HepG2 (cell line): ENCODE measurements around the gene PAK6. TPM values are rescaled to one million over a fixed set of nuclear protein-coding genes. Genes with fewer than 3 reads are reported as not detected.

Source experiments
- BCL6 ChIP-seq: IDR thresholded peaks from 2 replicates; pipeline ENCODE4 v1.6.1; 2016; ENCODE audit warnings: missing genetic modification reagents, missing compliant biosample characterization
- HDAC1 ChIP-seq: sonication (generic); formaldehyde crosslinking; IDR thresholded peaks from 2 replicates; pipeline ENCODE4 v1.5.1; 2020; ENCODE audit warnings: mild to moderate bottlenecking, missing genetic modification reagents
- KDM2A ChIP-seq: sonication (generic); formaldehyde crosslinking; IDR thresholded peaks from 2 replicates; pipeline ENCODE4 v1.4.0; 2020; ENCODE audit warnings: low read depth, missing genetic modification reagents, borderline replicate concordance
- NFATC3 ChIP-seq: sonication (generic); formaldehyde crosslinking; IDR thresholded peaks from 2 replicates; pipeline ENCODE4 v1.5.1; 2020; ENCODE audit warnings: mild to moderate bottlenecking, missing genetic modification reagents
- RCOR2 ChIP-seq: IDR thresholded peaks from 2 replicates; pipeline ENCODE4 v1.6.1; 2016; ENCODE audit warnings: missing biosample characterization, missing genetic modification reagents
- REL ChIP-seq: sonication (generic); formaldehyde crosslinking; conservative IDR thresholded peaks from 2 replicates; pipeline ENCODE4 v1.8.0; 2022; ENCODE audit warnings: mild to moderate bottlenecking, missing genetic modification reagents, moderate library complexity
- RFX1 ChIP-seq: fragments of 450-650 bp; IDR thresholded peaks from 2 replicates; pipeline ENCODE4 v1.6.1; 2017
- RFXAP ChIP-seq: sonication (generic); formaldehyde crosslinking; IDR thresholded peaks from 2 replicates; pipeline ENCODE4 v1.4.0; 2020; ENCODE audit warnings: missing genetic modification reagents, borderline replicate concordance
- RXRA ChIP-seq: sonication (generic); formaldehyde crosslinking; IDR thresholded peaks from 2 replicates; pipeline ENCODE4 v1.5.1; 2020; ENCODE audit warnings: missing genetic modification reagents
- SRF ChIP-seq: IDR thresholded peaks from 2 replicates; pipeline ENCODE4 v1.6.1; 2011; ENCODE audit warnings: mild to moderate bottlenecking, low read depth, low read length, moderate library complexity
- SRSF4 ChIP-seq: fragments of 200-400 bp; formaldehyde crosslinking; IDR thresholded peaks from one replicate; pipeline ENCODE4 v1.6.1; 2018; ENCODE audit warnings: mild to moderate bottlenecking, low read depth, low read length, moderate library complexity; ENCODE audit not compliant: poor library complexity, severe bottlenecking
- TCF7 ChIP-seq: sonication (generic); IDR thresholded peaks from 2 replicates; pipeline ENCODE4 v1.6.1; 2016; ENCODE audit warnings: antibody characterized with exemption, low read depth
- THAP11 ChIP-seq: IDR thresholded peaks from 2 replicates; pipeline ENCODE4 v1.6.1; 2016; ENCODE audit warnings: missing biosample characterization, missing genetic modification reagents
- ZNF138 ChIP-seq: sonication (generic); formaldehyde crosslinking; IDR thresholded peaks from 2 replicates; pipeline ENCODE4 v1.5.0; 2020; ENCODE audit warnings: mild to moderate bottlenecking, low read depth, missing genetic modification reagents
- ZNF256 ChIP-seq: sonication (generic); formaldehyde crosslinking; conservative IDR thresholded peaks from 2 replicates; pipeline ENCODE4 v1.4.0; 2020; ENCODE audit warnings: missing genetic modification reagents
- ZNF260 ChIP-seq: sonication (generic); formaldehyde crosslinking; IDR thresholded peaks from 2 replicates; pipeline ENCODE4 v1.4.0; 2020; ENCODE audit warnings: missing genetic modification reagents, low read depth, mild to moderate bottlenecking, borderline replicate concordance
- ZNF331 ChIP-seq: sonication (generic); formaldehyde crosslinking; IDR thresholded peaks from 2 replicates; pipeline ENCODE4 v1.4.0; 2020; ENCODE audit warnings: missing genetic modification reagents
- ZNF382 ChIP-seq: sonication (generic); formaldehyde crosslinking; IDR thresholded peaks from 2 replicates; pipeline ENCODE4 v1.5.0; 2020; ENCODE audit warnings: missing genetic modification reagents, mild to moderate bottlenecking, borderline replicate concordance
- ZNF563 ChIP-seq: sonication (generic); formaldehyde crosslinking; IDR thresholded peaks from 2 replicates; pipeline ENCODE4 v1.8.0; 2022; ENCODE audit warnings: mild to moderate bottlenecking, moderate library complexity, missing genetic modification reagents
- ZNF564 ChIP-seq: sonication (generic); formaldehyde crosslinking; IDR thresholded peaks from 2 replicates; pipeline ENCODE4 v1.8.1; 2023; ENCODE audit warnings: mild to moderate bottlenecking, missing genetic modification reagents
- ZNF761 ChIP-seq: sonication (generic); formaldehyde crosslinking; conservative IDR thresholded peaks from 2 replicates; pipeline ENCODE4 v1.4.0; 2020; ENCODE audit warnings: mild to moderate bottlenecking, missing genetic modification reagents
- ZNF766 ChIP-seq: sonication (generic); formaldehyde crosslinking; IDR thresholded peaks from 2 replicates; pipeline ENCODE4 v1.5.0; 2020; ENCODE audit warnings: missing genetic modification reagents, borderline replicate concordance
- polyA plus RNA-seq, 8 experiments: library from polyadenylated mRNA; depleted of rRNA in 3 of 8; stranded (reverse) in 7 of 8; unstranded in 1 of 8; fragments of >200 nt; fragmentation: Illumina TruSeq in 4 of 8; extraction: Trizol in 4 of 8; gene quantifications; 2 replicates each; pipeline versions ENCODE4 v1.2.1 to v1.2.3, GENCODE V29; 2011 to 2016; ENCODE audit warnings: low read depth in 4 of 8, missing spikeins in 1 of 8, mixed read lengths in 1 of 8; ENCODE audit not compliant: insufficient read depth in 1 of 8
- total RNA-seq, 5 experiments: library from RNA; depleted of rRNA; stranded (reverse); fragments of >200 nt; fragmentation: Illumina TruSeq; extraction: Trizol; gene quantifications; 2 replicates each; pipeline ENCODE4 v1.2.3, GENCODE V29; 2016; ENCODE audit warnings: low read depth in 1 of 5
- TF ChIP-seq, protein P1 (sequence below): IDR thresholded peaks from 2 replicates; pipeline ENCODE4 v1.6.1; 2016; ENCODE audit warnings: low read depth, control low read depth
- TF ChIP-seq, protein P2 (sequence below): sonication (generic); formaldehyde crosslinking; IDR thresholded peaks from 2 replicates; pipeline ENCODE4 v1.4.0; 2020; ENCODE audit warnings: missing genetic modification reagents; ENCODE audit errors: not compliant biosample characterization
- TF ChIP-seq, protein P3 (sequence below): IDR thresholded peaks from 2 replicates; pipeline ENCODE4 v1.6.1; 2012; ENCODE audit warnings: low read depth, low read length, improper control_type of control experiment
- TF ChIP-seq, protein P4 (sequence below): IDR thresholded peaks from 2 replicates; pipeline ENCODE4 v1.6.1; 2016; ENCODE audit warnings: mild to moderate bottlenecking, missing biosample characterization, missing genetic modification reagents
- TF ChIP-seq, protein P5 (sequence below): IDR thresholded peaks from 2 replicates; pipeline ENCODE4 v1.6.1; 2016; ENCODE audit warnings: missing compliant biosample characterization, missing genetic modification reagents, borderline replicate concordance

PAK6 gene
- total and polyA plus RNA-seq, 2 of the 13 experiments (the other 11 are each of a cell fraction or from before 2014, with no cell fraction given), result 0.07 TPM; not detected in 1

DNA sequence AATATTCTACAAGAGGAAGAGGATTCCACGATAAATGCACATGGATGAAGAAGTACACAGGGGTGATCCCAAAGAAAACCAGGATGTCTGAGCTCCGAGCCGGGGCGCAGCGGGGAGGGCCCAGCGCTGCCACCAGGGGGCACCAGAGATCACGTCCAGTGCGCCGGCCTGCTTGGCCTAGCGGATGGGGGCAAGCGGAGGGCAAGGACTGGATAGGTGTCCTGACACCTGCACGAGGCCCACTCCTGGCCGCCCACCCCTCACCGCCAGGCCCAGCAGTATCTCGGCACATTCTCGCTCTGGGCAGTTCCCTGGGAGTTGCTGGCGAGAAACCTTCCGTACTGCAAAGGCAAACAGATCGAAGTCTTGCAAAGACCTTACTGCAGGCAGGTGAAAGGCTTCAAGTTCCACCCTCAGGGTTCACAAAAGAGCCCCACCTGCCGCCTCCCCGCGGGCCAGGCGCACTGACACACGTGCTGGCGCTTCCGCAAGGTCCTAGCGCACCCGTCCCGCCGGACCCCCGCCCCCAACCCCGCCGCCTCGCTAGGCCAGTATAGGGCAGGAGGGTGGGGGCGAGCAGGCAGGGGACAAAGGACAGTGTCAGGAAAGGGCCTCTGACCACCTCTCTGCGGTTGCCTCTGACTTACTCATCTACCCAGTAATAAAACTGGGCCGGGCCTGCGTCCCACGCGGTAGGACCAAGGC lies 40.7 kb downstream of the PAK6 start (continued):
- TF ChIP-seq, protein P1, sequence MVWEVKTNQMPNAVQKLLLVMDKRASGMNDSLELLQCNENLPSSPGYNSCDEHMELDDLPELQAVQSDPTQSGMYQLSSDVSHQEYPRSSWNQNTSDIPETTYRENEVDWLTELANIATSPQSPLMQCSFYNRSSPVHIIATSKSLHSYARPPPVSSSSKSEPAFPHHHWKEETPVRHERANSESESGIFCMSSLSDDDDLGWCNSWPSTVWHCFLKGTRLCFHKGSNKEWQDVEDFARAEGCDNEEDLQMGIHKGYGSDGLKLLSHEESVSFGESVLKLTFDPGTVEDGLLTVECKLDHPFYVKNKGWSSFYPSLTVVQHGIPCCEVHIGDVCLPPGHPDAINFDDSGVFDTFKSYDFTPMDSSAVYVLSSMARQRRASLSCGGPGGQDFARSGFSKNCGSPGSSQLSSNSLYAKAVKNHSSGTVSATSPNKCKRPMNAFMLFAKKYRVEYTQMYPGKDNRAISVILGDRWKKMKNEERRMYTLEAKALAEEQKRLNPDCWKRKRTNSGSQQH (CRISPR knock-in tag), result no peak
- TF ChIP-seq ZNF138 (CRISPR knock-in tag), result no peak; the same call in 1 of the 2 replicates
- TF ChIP-seq ZNF761 (CRISPR knock-in tag), result no peak
- TF ChIP-seq, protein P2, sequence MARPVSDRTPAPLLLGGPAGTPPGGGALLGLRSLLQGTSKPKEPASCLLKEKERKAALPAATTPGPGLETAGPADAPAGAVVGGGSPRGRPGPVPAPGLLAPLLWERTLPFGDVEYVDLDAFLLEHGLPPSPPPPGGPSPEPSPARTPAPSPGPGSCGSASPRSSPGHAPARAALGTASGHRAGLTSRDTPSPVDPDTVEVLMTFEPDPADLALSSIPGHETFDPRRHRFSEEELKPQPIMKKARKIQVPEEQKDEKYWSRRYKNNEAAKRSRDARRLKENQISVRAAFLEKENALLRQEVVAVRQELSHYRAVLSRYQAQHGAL (CRISPR knock-in tag), result no peak
- no peak for TF ChIP-seq ZNF331 (CRISPR knock-in tag)
- TF ChIP-seq ZNF563 (CRISPR knock-in tag), result no peak; the same call in 1 of the 2 replicates
- no peak for TF ChIP-seq RFX1
- 0 out of 2 replicates have a peak, but pooled peaks have one; percentile 28 for TF ChIP-seq RXRA
- TF ChIP-seq THAP11 (CRISPR knock-in tag), result no peak
- TF ChIP-seq, protein P3, sequence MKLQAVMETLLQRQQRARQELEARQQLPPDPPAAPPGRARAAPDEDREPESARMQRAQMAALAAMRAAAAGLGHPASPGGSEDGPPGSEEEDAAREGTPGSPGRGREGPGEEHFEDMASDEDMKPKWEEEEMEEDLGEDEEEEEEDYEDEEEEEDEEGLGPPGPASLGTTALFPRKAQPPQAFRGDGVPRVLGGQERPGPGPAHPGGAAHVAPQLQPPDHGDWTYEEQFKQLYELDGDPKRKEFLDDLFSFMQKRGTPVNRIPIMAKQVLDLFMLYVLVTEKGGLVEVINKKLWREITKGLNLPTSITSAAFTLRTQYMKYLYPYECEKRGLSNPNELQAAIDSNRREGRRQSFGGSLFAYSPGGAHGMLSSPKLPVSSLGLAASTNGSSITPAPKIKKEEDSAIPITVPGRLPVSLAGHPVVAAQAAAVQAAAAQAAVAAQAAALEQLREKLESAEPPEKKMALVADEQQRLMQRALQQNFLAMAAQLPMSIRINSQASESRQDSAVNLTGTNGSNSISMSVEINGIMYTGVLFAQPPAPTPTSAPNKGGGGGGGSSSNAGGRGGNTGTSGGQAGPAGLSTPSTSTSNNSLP, result no peak
- no peak for TF ChIP-seq ZNF256 (CRISPR knock-in tag)
- no peak for TF ChIP-seq TCF7
- TF ChIP-seq REL, result no peak
- no peak for TF ChIP-seq NFATC3 (CRISPR knock-in tag)
- no peak for TF ChIP-seq ZNF260 (CRISPR knock-in tag)
- TF ChIP-seq, protein P4, sequence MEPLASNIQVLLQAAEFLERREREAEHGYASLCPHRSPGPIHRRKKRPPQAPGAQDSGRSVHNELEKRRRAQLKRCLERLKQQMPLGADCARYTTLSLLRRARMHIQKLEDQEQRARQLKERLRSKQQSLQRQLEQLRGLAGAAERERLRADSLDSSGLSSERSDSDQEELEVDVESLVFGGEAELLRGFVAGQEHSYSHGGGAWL (CRISPR knock-in tag), result no peak
- TF ChIP-seq ZNF382, result no peak
- no peak for TF ChIP-seq ZNF766 (CRISPR knock-in tag)
- TF ChIP-seq, protein P5, sequence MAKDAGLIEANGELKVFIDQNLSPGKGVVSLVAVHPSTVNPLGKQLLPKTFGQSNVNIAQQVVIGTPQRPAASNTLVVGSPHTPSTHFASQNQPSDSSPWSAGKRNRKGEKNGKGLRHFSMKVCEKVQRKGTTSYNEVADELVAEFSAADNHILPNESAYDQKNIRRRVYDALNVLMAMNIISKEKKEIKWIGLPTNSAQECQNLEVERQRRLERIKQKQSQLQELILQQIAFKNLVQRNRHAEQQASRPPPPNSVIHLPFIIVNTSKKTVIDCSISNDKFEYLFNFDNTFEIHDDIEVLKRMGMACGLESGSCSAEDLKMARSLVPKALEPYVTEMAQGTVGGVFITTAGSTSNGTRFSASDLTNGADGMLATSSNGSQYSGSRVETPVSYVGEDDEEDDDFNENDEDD (CRISPR knock-in tag), result peak; percentile 37; the same call in 1 of the 2 replicates
- no peak for TF ChIP-seq RCOR2 (CRISPR knock-in tag)
- no peak for TF ChIP-seq HDAC1 (CRISPR knock-in tag)
- TF ChIP-seq SRF, result no peak
- peak; percentile 28; the same call in 1 of the 2 replicates for TF ChIP-seq RFXAP
- TF ChIP-seq KDM2A, result peak; percentile 84
- no peak for TF ChIP-seq SRSF4
- TF ChIP-seq BCL6 (CRISPR knock-in tag), result 0 out of 2 replicates have a peak, but pooled peaks have one; percentile 12
- TF ChIP-seq ZNF564 (CRISPR knock-in tag), result no peak
